Measurements from ENCODE around the gene ASB2.

Gene ASB2

GRCh38 chr14:93927800-93928145 lies 48.6 kb downstream of the ASB2 start:
- TF ChIP-seq, protein P1, sequence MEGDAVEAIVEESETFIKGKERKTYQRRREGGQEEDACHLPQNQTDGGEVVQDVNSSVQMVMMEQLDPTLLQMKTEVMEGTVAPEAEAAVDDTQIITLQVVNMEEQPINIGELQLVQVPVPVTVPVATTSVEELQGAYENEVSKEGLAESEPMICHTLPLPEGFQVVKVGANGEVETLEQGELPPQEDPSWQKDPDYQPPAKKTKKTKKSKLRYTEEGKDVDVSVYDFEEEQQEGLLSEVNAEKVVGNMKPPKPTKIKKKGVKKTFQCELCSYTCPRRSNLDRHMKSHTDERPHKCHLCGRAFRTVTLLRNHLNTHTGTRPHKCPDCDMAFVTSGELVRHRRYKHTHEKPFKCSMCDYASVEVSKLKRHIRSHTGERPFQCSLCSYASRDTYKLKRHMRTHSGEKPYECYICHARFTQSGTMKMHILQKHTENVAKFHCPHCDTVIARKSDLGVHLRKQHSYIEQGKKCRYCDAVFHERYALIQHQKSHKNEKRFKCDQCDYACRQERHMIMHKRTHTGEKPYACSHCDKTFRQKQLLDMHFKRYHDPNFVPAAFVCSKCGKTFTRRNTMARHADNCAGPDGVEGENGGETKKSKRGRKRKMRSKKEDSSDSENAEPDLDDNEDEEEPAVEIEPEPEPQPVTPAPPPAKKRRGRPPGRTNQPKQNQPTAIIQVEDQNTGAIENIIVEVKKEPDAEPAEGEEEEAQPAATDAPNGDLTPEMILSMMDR (IDR thresholded peaks at IDR 0.05; ENCODE audit: low read depth, low read length, missing control alignments), result no peak
- no peak overlapping the region for H3K4me3 ChIP-seq (replicated peaks; ENCODE audit: low read depth, low read length)
- no peak for DNase-seq (ENCODE audit: extremely low read depth, low read depth)

- H3K4me3 ChIP-seq (replicated peaks; ENCODE audit: low read depth, low read length), result no peak within 1 kb of the TSS
- TF ChIP-seq, protein P1 (IDR thresholded peaks at IDR 0.05; ENCODE audit: low read depth, low read length, missing control alignments), result no peak
- no peak for DNase-seq (ENCODE audit: extremely low read depth, low read depth)
Measured at GRCh38 chr14:93926873-93927799, 49.2 kb downstream of the ASB2 start, which contains the start of gene FAM181A. TSS of gene FAM181A (plus strand) at chr14:93927344. CDS start at chr14:93928286, 942 bp downstream.

DNA sequence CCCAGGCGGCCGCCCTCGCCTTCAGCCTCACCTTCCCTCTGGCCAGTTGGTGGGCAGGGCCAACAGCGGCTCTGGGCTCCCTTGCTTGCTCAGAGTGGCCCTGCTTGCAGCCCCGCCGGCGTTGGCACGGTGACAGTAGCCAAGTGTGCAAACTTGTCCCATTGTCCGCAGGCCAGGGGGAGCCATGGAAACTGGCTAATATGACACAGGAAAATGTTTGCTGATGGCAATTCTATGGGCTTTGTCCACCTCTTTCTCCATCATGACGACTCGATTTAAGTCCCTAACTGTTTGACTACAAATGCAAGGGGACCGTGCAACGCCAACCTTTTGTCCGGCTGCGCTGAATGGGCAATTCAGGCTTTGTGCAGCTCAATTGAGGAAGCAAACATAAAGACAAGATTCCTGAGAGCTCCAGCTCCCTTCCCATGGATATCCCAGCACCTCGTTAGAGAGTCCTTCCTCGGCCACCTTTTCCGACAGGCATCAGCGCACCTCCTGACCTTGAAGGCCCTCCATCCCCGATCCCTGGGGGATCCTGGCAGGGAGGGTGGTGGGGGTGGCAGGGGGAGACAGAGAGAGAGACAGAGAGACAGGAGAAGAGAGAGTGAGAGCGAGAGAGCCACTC lies 50.0 kb downstream of the ASB2 start:
- no peak for DNase-seq (ENCODE audit: extremely low read depth, low read depth)
- TF ChIP-seq, protein P1 (IDR thresholded peaks at IDR 0.05; ENCODE audit: low read depth, low read length, missing control alignments), result no peak
- H3K4me3 ChIP-seq (replicated peaks; ENCODE audit: low read depth, low read length), result no peak overlapping the region

GRCh38 chr14:93925374-93925895 lies 50.9 kb downstream of the ASB2 start:
- no peak overlapping the region for H3K4me3 ChIP-seq (replicated peaks; ENCODE audit: low read depth, low read length)
- no peak for DNase-seq (ENCODE audit: extremely low read depth, low read depth)
- TF ChIP-seq, protein P1 (IDR thresholded peaks at IDR 0.05; ENCODE audit: low read depth, low read length, missing control alignments), result no peak

GRCh38 chr14:93924592-93925355 lies 51.6 kb downstream of the ASB2 start:
- TF ChIP-seq, protein P1 (IDR thresholded peaks at IDR 0.05; ENCODE audit: low read depth, low read length, missing control alignments), result no peak
- no peak for DNase-seq (ENCODE audit: extremely low read depth, low read depth)
- no peak overlapping the region for H3K4me3 ChIP-seq (replicated peaks; ENCODE audit: low read depth, low read length)

DNA sequence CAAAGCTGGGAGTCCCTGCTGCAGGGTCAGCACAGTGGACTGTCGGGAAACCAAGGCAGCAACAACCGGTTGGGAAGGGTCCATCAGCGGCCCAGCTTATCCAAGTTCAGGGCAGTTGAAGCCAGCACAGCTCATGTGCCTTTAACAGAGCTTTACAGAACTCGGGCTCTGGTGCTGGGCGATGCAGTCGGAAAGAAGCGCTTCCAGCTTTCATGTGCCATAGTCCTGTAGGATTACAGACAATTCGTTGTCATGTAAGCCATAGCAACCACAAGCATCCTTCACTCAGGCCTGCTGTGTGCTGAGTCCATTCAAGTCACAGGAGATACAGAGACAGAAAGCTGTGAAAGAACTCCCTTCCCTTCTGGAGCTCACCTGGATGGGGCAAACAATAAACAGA lies 52.7 kb downstream of the ASB2 start:
- H3K4me3 ChIP-seq (replicated peaks; ENCODE audit: low read depth, low read length), result no peak overlapping the region
- TF ChIP-seq, protein P1 (IDR thresholded peaks at IDR 0.05; ENCODE audit: low read depth, low read length, missing control alignments), result no peak
- no peak for DNase-seq (ENCODE audit: extremely low read depth, low read depth)

Data from HFF-Myc (cell line).